HG03520 (cell line): ENCODE results near the gene SUGCT.

Source experiments
- ATAC-seq: cut with Tn5 transposase; IDR thresholded peaks from one replicate; pipeline ENCODE4 v1.9.1; 2021; ENCODE audit warnings: mild to moderate bottlenecking, moderate library complexity; ENCODE audit not compliant: unreplicated experiment

The SUGCT gene

GRCh38 chr7:40704172-40704571 is 569.4 kb downstream of the SUGCT start:
- ATAC-seq: no peak

- ATAC-seq: no peak
These were observed 572.0 kb downstream of the SUGCT start for GRCh38 chr7:40706829-40707228.

- peak; percentile 87 for ATAC-seq
These were observed 574.5 kb downstream of the SUGCT start for GRCh38 chr7:40709062-40709964.

DNA sequence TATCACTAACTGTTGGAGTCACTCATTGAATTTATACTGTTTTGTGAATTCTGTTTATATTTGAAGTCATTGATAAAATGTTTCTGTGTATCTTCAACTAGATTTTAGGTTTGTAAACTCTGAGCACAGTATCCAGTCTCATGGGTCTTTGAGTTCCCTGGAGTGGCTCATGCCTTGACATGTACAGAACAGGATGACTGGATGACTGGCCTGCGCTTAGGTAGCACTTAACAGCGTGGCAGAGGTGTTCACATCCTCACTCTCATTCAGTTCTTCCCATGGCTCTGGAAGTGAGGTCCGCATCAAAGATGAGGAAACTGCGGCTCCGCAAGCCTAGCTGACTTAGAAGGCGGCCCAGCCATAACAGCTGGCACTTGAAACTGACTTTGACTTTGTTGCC is 576.9 kb downstream of the SUGCT start:
- ATAC-seq: no peak

- ATAC-seq: no peak
These were observed 579.7 kb downstream of the SUGCT start for GRCh38 chr7:40714363-40715052.

DNA sequence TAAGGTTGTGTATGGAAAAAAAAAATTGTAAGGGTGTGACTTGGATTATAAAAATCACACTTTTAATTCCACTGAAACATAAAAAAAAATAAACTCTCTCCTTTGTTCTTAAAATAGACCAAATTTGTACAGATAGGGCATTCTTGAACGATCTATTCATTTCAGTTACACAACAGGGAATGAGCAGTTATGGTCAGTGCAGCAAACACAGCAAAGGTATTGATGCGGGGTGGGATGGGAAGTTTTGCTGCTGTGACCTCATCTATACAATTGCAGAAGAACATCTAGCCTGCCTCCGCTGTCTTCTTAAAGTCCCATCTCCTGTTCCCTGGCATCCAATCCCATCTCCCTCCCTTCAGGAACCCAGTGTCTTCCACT is 580.2 kb downstream of the SUGCT start:
- no peak for ATAC-seq

DNA sequence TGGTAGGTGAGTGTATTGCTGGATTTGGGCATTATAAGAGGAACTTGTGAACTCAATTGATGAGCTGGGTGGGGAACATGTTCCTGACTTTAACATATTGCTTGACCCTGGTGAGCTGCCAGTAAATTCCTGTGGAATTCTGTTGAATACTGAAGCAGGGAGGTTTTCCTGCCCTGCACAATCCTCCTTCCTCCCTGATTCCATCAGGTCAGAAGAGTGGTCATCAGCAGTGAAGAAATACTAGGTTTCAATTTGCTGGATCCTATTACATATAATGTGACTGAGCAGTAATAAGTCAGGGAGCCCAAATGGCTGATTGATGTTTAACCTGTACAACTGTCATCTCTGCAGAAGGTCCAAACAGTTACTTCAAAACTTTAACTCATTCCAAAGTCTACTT is 581.2 kb downstream of the SUGCT start:
- no peak for ATAC-seq

DNA sequence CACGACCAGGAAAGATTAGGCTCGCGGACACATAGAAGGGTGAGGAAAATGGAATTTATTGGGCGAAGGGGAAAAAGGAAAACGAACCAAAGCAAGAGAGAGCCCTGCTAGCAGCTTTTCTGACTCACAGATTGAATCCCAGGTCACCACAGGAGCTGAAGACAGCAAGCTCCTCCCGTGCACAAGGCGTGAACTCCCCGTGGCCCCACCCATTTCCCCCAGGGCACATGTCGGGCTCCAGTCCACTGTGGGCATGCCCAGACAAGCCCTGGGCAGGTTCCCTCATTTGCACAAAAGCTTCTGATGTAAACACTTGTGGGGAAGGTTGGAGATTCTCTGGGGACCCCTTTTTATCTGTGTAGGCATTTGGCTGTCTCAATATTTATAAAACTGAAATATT is 582.4 kb downstream of the SUGCT start:
- ATAC-seq: peak; percentile 74

DNA sequence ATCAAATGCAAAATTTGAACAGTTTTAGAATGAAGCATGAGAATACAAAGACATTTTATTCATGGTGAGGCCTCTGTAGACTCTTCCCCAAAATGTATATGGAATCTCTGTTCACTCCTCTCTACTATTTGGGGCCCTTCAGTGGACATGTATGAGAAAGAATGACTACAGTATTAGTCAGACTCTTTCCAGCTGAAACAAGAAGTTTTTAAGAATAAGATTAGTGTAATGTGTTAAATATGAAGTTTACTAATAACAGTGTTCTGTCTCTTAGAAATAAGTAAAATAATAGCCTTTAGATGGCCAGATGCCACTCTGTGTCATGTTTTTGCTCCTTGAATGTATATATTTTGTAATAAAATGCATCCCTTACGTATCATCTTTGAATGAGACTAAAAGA is 585.6 kb downstream of the SUGCT start:
- no peak for ATAC-seq

DNA sequence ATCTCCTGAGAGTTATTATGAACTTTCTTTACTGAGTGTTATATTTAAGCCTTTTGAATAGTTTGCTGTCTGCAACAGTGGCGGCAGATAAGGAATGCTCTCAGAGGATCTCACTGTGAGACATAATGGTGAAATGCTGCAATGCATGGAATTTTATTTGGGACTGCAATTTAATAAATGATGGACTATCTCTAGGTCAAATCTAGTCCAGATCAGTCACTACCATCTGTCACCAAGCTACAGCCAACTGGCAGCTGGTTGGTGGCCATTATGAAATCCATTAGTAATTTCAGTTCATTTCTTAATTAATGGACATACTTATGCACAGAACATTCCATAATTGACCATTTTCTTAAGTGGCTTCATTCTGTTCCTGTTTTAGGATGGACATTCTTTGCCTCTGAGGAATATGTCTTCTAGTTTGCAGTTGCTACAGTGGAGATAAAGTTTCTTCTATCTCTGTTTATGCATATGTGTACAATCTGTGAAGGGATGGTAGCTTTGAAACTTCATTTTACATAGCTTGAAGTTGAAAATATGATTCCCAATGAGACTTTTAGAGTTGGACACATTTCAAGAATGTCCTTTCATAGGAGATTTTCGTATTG is 586.6 kb downstream of the SUGCT start:
- no peak for ATAC-seq

DNA sequence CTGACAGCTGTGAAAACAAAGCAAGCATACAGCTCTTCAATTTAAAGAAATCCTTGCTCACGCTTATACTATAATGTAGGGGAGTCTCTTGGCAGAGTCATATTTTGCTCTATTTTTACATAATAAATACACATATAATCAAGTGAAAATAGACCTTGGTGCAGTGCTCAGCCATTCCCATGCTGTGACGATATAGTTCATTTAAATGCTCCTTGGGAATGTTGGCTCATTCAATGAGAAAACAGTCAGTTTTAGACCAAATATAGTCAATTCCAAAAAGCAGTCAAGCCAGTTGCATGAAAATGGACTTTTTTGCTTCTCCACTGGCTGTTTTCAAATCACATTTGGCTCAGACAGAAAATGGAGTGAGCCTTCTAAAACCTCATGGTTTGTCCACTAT is 587.4 kb downstream of the SUGCT start:
- ATAC-seq: no peak

DNA sequence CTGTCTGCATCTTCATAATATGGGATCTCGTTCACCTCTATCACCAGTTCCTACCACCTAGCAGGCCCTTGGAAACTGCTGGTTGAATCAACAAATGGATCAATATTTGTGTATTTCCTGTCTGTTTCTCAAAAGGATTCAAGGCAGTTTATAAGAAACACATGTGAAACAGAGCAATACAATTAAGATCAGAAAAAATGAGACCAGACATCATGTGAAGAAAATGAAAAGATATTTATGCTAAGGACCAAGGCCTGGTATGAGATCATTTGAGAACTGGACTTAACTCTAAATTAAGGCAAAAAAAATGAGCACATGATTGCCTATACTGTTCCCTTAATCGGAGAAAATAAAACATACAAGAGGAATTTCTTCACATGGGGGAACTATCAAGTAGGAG is 589.0 kb downstream of the SUGCT start:
- no peak for ATAC-seq

DNA sequence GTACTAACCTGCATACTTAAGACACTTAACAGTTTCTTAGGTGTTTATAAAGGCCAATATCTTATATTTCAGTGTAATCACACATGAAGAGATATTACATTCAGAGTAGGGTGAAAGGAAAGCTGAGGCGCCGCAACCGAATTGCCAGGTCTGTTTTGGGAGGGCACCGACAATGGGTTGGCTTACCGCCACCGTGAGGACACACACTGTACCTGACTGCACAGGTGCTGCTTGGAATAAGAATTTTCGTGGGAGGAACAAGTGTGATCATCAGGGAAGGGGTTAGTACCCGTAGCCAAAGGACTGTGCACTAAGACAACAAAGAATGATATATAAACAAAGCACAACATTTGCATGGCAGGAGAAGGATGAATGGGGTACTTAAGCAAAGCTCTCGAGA is 591.8 kb downstream of the SUGCT start:
- ATAC-seq: no peak

DNA sequence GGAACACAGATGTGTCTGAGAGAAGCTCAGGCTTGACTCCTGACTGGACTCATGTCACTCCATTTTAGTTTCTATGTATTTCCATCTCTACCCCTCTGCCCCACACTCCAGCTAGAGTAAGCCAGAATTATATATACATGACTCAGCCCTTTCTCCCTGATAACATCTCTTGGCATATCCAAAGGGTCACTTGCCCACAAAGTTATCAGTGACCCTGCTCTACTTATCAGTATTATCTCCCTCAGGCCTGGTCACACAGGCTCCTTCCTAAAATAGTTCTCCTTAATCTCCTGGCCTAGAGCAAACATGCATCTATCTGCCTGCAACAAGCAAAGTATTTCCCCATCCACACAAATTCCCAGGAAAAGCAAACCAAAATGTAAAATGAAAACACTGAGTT is 598.3 kb downstream of the SUGCT start:
- ATAC-seq: no peak

GRCh38 chr7:40733578-40733977 is 598.8 kb downstream of the SUGCT start:
- no peak for ATAC-seq

- no peak for ATAC-seq
These were observed 604.5 kb downstream of the SUGCT start for GRCh38 chr7:40739257-40739656.

GRCh38 chr7:40742270-40742669 is 607.5 kb downstream of the SUGCT start:
- ATAC-seq: no peak

DNA sequence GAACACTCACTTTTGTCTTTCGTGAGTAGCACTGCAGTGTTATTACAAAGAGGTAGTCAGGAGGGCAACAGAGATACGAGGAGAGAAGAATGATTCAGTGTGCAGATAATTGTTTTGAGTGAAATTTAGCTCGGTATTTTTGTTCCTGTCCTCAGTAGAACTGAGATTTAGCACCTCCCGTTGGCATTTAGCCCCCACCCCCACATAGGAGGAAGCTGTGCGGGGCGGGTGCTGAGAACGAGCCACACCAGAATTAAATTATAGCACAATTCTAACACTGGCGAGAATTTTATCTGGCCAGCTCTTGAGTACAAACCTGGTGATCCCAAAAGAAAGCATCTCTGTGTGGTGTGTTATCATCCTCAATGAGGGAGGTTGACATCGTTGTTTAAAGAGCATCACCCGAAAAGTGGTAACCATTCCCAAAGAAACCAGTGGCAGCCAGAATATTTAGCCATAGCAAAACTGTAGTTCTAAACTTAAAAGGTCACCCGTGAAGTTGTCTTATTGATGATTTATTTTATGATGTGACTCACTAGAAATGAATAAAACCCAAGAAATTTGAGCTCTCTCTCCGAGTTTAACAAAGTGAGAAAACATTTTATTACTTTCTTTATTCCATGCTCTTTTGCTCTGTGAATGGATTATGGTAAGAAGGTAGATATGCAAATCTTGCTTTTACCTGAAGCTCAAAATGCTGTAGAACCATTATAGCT is 612.2 kb downstream of the SUGCT start:
- no peak for ATAC-seq

DNA sequence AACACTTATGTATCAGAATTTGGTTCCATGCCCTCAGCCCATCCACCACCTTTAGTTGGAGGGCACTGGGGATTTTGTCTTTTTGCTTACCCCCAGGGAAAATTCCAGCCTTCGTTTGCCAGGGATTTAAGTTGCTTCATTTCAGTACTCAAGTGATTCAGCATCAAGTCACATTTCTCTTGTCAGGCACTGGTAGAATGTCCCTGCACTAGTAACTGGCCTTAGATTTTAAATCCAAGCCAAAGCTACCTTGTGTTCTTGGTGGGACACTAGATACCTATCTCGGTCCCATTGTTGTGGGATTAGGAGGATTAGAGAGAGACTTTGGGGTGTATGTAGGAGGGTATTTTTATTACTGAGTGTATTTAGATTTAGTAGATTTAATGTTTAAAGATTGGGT is 613.1 kb downstream of the SUGCT start:
- no peak for ATAC-seq

DNA sequence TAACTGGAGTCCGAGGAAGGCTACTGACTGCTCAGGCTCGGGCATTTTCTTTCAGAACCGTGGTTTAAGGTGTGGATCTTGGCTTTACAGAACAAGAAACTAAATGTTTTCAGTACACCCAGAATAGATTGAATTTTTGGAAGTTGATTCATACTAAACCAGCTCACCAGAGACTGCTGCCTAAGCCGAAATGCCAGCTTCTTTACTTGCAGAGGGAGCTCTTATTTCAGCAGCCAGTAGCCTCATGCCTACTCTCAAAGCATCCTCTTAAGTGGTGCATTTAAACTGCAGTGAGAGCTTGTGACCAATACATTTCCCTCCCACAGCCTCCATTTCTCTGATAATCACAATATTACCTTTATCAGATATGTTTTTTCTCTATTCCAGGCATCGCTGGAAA is 615.1 kb downstream of the SUGCT start:
- ATAC-seq: no peak

DNA sequence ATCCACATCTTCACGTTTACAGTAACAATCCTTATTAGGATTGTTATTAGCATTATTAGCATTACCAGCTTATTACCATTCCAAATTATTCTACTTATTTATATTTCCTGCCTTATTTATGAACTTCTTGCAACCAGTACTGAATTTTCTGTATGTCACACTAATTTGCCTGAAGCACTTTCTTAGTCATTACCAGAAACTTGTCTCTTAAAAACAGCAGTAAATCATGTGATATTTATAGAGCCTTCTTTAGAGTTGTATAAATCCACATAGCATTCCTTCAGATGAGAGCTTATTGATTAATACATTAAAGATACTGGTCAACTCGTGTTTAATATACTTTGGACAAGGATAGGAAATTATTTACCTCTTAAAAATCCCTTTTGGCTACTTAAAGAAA is 618.6 kb downstream of the SUGCT start:
- no peak for ATAC-seq
